HG03378 (cell line): ENCODE data around the gene TMBIM6.
"Not testable (repeated sequence)": the region's sequence is repeated elsewhere in the genome, so short reads cannot be mapped to it uniquely, and the experiment has no call there.

Experiments
- ATAC-seq: cut with Tn5 transposase; IDR thresholded peaks from one replicate; pipeline ENCODE4 v1.9.1; 2021; ENCODE audit warnings: mild to moderate bottlenecking, moderate library complexity; ENCODE audit not compliant: unreplicated experiment

TMBIM6 gene

DNA sequence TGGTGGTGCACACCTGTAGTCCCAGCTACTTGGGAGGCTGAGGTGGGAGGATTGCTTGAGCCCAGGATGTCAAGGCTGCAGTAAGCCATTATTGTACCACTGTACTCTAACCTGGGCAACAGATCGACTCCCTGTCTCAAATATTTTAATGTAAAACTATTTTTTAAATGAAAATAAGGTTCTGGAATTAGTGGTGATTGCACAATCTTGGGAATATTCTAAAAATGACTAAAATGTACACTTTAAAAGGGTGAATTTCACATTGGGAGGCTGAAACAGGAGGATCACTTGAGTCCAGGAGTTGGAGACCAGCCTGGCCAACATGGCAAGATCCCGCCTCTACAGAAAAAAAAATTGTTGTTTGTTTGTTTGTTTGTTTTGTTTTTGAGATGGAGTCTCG lies 12.9 kb upstream of the TMBIM6 start:
- ATAC-seq: no peak

DNA sequence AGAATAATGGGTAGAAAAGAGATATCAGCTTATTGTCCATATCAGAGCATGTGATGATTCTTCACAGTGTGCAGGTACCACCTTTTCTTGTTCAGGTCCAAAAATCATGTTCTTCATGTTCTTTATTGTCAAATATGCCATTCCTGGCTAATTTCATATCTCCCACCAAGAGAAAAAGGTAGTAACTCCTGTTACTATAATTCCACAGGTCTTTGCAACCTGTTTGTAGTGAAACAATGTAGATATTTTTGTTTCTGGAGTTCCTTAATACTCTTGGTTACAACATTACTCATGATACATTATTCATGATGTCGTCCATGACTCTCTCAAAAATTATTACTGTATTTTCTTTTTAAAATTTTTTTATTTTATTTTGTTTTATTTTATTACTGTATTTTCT lies 11.3 kb upstream of the TMBIM6 start:
- ATAC-seq: no peak

DNA sequence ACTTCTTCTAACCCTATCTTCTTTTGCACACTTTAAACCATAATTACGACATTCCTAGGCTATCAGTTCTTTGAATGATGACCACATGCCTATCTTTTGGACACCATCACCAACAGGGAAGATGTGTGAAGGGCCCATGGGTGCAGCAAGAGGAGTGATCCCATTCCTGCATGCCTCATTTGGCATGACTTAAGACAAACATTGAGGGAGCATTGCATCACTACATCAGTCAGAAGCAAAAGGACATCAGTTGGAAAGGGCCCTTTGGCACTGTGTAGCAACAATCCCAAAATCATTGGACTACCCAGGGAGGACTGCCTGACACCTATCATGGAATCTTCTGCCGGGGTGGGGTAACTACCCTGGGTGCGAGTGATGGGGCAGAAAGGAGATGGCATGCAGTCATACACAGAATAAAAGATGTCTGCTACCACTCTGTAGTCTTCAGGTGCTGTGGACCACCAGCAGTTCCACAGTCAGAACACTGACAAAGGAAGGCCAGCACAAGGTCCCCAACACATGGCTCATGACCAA lies 10.7 kb upstream of the TMBIM6 start:
- no peak for ATAC-seq

DNA sequence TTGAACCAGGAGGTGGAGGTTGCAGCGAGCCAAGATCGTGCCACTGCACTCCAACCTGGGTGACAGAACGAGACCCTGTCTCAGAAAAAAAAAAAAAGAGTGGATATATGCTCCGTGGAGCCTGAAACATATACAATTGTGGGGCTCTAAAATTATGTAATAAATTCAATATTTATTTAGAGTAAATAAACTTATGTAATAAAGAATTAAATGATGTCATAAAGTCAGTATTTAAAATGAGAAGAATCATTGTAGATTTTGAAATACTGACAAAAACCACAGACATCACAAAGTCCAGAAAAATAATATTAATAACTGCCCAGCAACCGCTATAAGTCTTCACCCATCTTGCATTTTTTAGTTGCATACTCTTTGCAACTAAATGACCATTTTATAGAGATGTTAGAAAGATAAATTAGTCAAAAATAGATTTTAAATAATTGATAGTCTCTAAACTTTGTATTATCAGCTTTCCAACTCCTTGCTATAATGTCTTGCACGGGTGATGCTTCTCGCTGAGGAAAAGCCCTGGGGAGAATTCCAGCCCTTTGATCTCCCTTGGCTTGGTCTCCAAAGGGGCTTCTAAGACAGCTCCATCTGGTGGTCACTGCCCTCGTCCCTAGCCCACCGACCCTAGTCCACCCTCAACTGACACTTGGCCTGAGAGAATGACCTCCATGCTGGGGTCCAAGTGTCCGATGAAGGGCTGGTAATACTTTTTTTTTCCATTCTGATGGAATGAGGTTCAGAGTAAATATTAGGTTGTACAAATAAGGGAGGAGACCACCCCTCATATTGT lies 7.9 kb upstream of the TMBIM6 start:
- no peak for ATAC-seq

DNA sequence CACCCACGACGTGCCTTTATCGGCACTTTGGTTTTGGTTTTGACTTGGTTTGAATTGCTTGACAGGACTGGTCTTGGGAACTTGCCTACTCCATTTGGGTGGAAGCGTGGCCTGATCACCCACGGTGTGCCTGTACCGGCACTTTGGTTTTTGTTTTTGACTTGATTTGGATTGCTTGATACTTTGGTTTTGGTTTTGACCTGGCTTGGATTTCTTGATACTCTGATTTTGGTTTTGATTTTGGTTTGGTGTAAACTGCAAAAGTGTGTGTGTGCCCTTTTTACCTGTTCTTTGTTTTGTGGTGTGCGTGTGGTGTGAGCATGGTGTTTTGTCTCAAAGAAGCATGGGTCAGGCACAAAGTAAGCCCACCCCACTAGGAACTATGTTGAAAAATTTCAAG lies 6.5 kb upstream of the TMBIM6 start:
- ATAC-seq: not testable (repeated sequence)

DNA sequence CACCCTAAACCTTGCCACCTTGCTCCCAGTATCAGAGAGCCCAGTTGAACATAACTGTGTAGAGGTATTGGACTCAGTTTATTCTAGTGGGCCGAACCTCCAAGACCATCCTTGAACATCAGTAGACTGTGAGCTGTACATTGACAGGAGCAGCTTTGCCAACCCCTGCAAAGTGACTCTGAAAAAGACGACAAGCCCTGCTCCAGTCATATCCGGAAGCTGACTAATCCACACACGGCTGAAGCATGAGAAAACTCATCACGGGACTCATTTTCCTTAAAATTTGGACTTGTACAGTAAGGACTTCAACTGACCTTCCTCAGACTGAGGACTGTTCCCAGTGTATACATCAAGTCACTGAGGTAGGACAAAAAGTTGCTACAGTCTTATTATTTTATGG lies 2.6 kb upstream of the TMBIM6 start:
- not testable (repeated sequence) for ATAC-seq

DNA sequence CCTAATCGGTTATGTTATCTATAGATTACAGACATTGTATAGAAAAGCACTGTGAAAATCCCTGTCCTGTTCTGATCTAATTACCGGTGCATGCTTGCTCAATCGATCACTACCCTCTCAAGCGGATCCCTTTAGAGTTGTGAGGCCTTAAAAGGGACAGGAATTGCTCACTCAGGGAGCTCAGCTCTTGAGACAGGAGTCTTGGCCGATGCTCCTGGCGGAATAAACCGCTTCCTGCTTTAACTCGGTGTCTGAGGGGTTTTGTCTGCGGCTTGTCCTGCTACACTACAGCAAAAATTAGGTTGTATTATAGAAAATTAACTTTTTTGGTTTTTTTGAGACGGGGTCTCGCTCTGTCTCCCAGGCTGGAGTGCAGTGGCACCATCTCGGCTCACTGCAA lies 1.1 kb upstream of the TMBIM6 start:
- ATAC-seq: not testable (repeated sequence)

DNA sequence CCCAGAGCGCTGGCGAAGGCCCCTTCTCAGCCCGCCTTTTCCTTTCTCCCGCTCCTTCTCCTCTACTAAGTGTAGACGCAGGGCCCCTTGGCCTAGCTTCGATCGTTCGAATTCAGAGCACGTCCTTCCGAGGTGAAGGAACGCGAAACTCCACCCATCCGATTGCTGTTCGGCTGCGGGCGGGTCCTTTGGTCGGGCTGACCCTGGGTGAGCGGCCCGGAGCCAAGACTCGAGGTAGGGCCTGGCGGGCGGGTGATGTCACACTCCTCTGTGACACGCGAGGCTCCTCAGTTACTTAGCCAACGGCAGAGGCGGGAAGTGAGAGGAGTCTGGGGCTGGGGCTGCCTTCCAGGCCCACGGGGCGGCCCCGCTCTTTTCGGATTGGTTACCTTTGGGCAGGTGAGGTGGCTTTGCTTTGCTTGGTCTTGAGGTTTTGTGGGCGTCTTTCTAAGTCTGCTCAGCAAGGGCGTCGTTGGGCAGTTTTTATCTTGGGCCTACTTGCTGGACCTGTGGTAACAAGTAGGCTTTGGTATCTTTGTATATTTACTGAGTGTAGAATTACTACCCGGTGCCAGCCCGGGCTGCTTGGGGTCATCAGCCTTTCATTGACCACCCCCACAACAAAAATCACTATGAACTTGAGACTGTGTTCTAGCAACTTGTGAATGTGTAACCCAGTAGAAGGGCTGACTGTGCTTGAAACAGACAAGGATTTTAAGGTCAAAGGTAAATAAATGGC lies 694 bp downstream of the TMBIM6 start:
- peak; percentile 46 for ATAC-seq

DNA sequence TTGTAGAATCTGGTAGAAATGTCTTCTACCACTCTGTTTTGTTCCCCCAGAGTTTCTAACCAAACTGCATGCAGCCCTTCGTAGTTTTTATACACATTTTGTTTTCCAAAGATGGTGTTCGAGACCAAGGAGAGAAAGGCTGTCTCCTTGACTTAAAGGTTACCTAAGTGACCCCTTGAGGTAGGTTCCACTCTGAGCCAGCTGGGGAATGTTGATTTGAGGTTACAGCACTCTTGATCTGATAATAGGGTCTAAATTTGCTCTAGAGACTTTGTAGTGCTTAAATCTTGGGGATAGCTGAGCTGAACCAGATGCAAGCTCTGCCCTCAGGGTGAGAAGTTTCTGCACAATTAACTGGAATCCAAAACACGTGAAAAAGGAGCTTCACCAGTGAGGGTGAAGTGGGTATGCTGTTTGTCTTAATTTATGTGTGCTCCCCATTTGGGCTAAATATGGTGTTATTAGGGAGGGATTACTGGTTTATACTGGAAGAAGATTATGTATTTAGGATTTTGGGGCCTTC lies 3.1 kb downstream of the TMBIM6 start:
- no peak for ATAC-seq

DNA sequence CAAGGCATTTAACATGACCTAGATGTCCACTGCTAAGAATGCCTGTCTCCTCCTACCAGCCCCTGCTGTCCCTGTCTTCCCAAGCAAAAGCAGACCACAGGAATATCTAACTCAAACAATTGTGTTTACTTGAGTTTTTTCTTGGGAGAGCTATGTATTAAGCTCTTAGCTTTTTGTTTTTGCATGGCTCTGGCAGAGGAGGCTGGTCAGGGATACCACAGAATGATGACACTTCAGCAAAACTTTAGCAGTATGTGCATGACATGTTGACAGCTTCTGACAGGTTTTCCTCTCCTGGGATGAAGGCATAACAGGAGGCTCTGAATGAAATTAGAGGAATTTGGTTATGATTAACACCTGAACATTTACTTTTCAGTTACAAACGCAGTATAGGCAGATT lies 6.9 kb downstream of the TMBIM6 start:
- no peak for ATAC-seq

DNA sequence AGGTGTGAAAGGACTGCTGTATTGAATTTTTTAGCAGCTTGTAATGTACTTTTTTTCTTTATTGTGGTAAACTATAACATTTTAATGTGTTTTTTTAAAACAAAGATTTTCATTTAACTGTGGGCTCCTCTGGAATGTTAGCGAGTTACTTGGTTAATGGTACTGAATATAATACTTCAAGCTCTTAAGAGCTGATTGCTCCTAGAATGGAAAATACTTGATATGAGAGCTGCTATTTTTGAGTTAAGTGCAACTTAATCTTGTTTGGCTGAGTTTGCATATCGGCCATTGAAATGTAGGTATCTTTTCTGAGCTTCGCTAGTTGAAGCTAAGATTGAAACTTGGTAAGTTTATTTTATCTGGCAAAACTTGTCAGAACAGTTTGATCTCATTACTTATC lies 7.4 kb downstream of the TMBIM6 start:
- no peak for ATAC-seq

DNA sequence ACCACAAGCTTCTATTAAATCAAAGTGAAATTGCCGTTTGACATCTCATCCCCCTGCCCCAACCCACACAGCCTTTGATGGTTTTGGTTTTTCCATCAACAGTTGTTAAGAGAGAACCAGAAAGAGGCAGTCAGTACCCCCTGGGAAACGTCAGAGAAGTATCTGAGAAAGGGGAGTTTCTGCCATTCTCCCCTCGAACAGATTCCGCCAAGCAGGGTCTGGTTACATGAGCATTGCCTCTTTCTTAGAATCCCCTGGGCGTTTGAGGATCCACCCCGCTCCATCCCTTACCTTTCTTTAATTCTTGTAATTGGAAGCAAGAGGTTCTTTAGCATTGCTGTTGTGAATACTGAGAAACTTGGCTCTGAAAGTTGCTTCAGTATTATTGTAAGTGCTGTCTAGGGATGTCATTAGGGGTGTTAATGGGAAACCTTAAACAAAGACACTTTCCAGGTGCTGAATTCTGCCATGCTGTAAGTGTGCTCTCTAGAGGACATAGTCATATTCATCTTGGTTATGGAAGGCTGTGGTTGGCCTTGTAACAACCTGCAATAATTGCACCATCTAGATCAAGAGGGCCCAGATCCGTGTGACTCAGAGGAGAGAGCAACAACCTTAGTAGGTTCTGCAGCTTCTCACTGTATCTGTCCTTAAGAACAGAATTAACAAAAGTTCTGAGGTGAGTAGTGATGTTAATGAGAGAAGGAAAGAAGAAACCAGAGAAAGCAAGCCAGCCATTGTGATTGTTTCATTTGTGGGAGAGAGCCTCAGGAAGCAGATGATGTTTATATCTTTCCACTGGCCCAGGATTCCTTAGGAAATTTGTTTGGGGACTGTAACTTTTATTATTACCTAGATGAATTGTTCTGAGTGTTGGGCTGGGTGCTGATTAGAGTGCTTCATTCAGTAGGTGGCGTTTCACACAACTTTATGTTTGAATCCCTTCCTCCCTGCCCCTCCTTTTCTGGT lies 9.0 kb downstream of the TMBIM6 start:
- peak; percentile 42 for ATAC-seq

DNA sequence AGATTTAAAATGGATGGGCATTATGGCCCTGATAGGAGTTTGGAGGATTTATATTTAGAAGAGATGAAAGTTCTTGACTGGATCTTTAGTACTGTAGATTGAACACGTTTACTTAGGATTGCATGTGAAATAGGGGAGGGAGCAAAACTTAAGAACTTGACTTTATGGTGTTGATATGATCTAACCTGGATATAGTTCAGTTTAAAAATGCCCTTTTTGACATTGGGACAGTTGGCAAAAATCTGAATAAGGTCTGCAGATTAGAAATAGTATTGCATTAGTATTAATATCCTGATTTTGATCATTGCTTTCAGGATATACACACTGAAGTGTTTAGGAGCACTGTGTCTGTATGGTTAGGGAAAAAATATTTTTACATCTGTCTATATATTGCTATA lies 9.6 kb downstream of the TMBIM6 start:
- no peak for ATAC-seq

DNA sequence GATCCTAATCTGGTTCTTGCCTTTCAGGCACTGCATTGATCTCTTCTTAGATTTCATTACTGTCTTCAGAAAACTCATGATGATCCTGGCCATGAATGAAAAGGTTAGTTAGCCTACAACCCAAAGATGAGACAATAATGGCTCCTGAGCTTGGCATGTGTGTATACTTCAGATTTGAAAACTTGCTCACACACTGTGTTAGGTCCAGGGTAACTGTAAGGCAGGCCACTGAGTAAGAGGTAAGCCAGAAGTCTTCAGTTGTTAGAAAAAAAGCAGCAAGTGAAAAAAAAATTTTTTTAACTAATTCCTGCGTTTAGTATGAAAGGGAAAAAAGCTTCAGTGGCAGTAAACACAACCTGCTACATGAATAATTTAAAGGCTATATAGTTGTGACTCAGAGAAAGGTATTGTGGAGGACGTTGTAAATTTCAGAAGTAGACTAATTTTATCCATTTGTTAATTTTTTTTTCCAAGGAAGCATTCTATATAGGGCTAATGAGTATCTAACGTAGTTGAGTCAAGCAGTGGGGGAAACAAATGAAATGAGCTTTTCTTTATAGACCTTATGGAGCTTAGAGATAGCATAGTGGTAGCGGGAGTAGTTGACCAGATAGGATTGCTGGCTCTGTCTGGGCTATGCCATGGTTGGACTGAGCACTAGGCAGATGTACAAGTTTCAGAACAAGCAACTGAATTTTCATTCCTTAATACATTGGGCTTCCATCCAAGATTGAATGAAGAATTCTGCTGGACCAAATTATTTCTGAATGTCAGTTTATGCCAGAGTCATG lies 20.5 kb downstream of the TMBIM6 start:
- ATAC-seq: no peak

DNA sequence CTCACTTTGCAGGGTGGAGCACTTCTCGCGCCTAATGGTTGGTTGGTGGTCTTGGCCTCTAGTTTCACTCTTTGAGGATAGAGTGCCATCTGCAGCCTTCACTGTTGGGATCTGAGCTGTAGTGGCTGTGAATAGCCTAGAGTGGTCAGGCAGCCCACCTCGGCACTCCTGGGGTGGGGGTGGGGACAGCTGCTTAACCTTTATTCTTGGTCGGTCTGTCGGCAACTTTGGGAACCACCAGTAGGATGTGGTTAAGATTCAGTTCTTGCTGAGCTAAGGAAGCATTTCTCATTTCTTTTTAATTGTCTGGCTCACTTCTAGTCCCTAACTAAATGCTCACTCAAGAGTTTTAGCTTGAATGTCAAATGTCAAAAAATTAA lies 21.1 kb downstream of the TMBIM6 start:
- no peak for ATAC-seq

DNA sequence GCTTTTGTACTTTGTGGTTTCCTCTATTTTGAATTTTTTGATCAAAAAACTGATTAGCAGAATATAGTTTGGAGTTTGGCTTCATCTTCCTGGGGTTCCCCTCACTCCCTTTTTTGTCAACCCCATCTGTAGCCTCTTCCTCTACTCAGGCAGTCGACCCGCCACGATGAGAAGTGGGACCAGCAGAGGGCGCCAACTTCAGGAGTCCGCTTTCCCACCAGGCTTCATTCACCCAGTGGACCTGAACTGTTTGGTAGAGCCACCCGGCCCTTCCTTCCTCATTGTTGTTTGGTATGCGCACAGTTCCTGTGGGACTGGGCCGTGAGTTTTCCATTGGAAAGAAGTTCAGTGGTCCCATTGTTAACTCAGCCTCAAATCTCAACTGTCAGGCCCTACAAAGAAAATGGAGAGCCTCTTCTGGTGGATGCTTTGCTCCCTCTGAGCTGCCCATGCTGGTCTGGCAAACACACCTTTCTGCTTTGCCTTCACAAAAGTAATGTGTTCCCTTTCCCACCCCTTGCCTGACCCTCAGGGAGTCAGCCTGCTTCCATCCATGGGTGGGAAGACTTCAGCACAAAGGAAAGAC lies 21.7 kb downstream of the TMBIM6 start:
- ATAC-seq: no peak

DNA sequence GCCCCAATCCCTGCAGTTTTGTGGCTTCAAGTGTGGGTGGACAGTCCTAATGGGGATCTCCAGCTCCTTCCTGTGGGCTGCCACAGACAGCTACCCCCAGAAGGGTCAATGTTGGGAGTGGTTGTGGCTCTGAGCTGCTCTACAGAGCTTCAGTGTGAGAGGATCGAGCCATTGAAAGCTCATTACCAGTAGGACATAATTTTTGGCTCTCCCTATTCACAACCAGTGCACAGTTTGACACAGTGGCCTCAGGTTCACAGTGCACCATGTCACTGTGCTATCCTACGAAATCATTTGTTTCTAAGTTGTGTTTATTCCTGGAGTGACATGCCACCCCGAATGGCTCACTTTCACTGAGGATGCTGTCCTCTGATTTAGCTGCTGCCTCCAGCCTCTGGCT lies 22.8 kb downstream of the TMBIM6 start:
- no peak for ATAC-seq

DNA sequence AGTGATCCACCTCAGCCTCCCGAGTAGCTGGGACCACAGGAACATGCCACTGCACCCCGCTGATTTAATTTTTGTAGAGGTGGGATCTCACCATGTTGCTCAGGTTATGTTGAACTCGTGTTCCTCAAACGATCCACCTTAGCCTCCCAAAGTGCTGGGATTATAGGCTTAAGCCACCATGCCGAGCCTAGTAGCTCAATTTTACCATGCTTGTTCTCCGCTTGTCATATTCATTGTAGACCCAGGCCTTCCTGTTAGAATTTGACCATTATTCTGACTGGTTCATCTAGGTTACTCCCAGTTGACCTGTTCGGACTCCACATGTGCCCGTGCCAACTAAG lies 24.7 kb downstream of the TMBIM6 start:
- ATAC-seq: no peak

DNA sequence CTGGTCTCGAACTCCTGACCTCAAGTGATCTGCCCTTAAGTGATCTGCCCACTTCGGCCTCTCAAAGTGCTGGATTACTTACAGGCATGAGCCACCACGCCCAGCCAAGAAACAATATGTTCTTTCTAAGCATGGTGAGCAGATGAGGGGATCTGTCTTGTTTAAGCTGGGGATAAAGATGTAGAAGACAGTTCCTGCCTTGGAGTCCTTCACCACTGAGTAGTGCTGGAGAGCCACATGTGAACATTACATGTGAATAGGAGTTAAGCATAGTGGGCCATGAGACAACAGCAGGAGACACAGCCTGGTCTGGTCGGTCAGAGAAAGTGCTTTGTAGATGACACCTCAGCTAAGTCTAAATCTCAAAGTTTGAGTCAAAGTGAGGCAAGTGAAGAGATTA lies 26.0 kb downstream of the TMBIM6 start:
- ATAC-seq: no peak

DNA sequence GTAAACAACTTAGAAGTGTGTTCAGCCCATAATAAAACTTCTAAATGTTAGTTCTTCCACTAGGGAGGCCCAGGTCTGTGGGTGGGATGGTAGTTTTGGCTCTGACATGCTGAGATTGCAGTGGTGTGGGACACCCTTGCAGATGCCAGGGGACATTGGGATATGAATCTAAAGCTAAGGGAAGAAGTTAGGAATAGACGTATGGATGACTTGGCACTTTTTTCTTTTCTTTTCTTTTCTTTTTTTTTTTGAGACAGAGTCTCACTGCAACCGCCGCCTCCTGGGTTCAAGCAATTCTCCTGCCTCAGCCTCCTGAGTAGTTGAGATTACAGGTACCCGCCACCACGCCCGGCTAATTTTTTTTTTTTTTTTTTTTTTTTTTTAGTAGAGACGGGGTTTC lies 31.7 kb downstream of the TMBIM6 start:
- ATAC-seq: not testable (repeated sequence)
